ENCODE measurements around the gene TANGO6.
"Not testable (repeated sequence)": the region's sequence is repeated elsewhere in the genome, so short reads cannot be mapped to it uniquely, and the experiment has no call there.

TANGO6 gene

GRCh38 chr16:68969338-68969737 lies 126.0 kb downstream of the TANGO6 start:
- no peak for DNase-seq (ENCODE audit: low read depth in 2 of 2)

DNA sequence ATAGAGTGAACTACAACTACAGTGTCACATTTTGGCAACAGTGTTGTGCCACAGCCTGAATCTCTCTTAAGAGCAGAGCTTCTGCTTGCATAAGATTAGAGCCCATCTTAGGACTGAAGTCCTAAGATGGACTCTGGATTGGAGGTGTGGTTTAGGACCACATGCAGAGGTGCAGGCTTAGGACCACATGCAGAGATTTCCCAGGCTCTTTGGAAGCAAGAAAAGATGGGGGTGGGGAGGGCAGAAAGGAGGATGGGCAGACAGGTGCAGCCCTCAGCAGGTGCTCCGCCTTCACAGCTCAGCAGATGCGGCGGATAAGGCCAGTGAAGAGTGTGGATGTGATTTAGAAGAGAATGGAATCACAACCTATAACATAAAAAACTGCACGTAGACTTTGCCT lies 128.7 kb downstream of the TANGO6 start:
- DNase-seq (ENCODE audit: low read depth in 2 of 2): no peak

- DNase-seq (ENCODE audit: low read depth in 2 of 2): no peak
These were observed 129.4 kb downstream of the TANGO6 start for GRCh38 chr16:68972720-68973119.

DNA sequence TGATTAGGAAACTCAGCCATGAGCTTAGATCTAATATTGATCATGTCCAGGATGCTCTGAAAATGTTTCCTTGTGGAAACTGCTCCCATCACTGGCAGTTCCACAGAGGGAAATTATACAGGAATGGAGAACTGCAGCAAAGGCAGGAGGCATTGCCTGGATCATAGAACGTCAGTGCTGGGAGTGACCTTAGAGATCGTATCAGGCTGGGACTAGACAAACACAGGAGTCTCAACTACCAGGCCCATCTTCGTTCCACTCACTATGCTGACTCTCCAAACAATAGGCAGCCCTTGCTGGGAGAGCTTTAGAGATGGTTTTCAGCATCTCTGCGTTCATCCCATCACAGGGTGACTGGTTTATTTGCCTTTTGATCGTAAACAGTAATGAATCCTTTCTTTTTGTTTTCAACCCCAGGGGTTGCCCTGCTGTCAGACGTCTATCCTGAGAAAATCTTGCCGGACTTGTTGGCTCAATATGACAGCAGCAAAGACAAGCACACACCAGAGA lies 130.3 kb downstream of the TANGO6 start:
- no peak for DNase-seq (ENCODE audit: low read depth in 2 of 2)

- no peak for DNase-seq (ENCODE audit: low read depth in 2 of 2)
These were observed 135.1 kb downstream of the TANGO6 start for GRCh38 chr16:68978303-68978954.

DNA sequence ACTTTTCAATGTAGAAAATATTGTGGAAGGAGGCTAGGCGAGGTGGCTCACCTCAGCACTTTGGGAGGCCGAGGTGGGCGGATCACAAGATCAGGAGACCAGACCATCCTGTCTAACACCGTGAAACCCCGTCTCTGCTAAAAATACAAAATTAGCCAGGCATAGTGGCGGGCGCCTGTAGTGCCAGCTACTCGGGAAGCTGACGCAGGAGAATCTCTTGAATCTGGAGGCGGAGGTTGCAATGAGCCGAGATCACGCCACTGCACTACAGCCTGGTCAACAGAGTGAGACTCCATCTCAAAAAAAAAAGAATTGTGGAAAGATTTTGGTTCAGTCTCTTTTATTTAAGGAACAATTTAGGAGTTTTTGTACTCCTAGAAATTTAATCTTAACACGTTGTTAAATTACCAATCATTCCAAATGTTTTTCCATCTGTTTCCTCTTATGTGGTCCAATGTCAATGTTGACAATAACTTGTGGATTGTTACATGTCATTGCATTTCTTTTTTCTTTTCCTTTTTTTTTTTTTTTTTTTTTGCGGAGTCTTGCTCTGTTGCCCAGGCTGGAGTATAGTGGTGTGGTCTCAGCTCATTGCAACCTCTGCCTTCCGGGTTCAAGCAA lies 137.5 kb downstream of the TANGO6 start:
- DNase-seq (ENCODE audit: low read depth in 2 of 2): no peak

GRCh38 chr16:68981971-68982370 lies 138.6 kb downstream of the TANGO6 start:
- DNase-seq (ENCODE audit: low read depth in 2 of 2): no peak

- no peak for DNase-seq (ENCODE audit: low read depth in 2 of 2)
These were observed 141.1 kb downstream of the TANGO6 start for GRCh38 chr16:68984467-68984866.

DNA sequence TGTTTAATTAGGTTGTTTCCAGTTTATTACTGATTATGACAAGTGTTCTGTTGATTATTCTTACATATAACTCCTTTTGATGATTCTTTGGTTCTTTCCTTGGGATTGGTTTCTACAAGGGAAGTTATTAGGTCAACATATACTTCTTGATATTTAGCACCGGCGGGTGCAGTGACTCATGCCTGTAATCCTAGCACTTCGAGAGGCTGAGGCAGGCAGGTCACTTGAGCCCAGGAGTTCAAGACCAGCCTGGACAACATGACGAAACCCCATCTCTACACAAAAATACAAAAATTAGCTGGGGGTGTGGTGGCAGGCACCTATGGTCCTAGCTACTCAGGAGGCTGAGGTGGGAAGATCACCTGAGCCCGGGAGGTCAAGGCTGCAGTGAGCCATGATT lies 141.9 kb downstream of the TANGO6 start:
- no peak for DNase-seq (ENCODE audit: low read depth in 2 of 2)

- no peak for DNase-seq (ENCODE audit: low read depth in 2 of 2)
These were observed 142.5 kb downstream of the TANGO6 start for GRCh38 chr16:68985855-68986254.

GRCh38 chr16:68987734-68988457 lies 144.6 kb downstream of the TANGO6 start:
- no peak for DNase-seq (ENCODE audit: low read depth in 2 of 2)

- not testable (repeated sequence) for DNase-seq (ENCODE audit: low read depth in 2 of 2)
These were observed 147.0 kb downstream of the TANGO6 start for GRCh38 chr16:68990172-68990845.

- DNase-seq (ENCODE audit: low read depth in 2 of 2): no peak
These were observed 147.7 kb downstream of the TANGO6 start for GRCh38 chr16:68991075-68991474.

DNA sequence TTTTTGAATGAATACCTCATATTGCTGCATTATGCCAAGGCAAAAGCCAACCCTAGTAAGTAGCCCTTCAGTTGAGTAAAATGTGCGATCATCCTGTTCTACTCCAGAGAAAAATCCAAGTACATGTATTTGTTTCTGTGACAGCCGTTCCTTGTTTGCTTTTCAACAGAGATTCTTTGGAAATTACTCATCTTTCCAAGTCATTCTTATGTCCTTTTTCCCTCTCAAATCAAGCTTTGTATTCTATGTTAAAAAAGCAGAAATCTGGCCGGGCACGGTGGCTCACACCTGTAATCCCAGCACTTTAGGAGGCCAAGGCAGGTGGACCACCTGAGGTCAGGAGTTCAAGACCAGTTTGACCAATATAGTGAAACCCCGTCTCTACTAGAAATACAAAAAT lies 149.2 kb downstream of the TANGO6 start:
- DNase-seq (ENCODE audit: low read depth in 2 of 2): no peak

DNA sequence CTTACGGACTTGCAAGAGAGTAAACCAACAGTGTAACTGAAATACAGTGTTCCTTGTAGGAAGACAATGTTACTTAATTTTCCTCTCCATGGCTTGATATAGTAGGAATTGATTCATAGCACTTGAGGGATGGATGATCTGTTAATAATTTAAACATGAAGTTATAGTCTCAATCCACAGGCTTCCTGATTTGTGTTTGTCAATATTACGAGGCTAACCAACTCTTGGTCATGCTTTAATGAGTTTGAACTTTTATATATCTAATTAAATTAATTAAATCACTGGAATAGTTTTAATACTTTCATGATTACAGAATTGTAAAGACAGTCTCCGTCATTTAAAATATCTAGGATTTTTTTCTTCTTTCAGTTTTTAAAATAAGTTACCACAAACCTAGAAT lies 150.1 kb downstream of the TANGO6 start:
- DNase-seq (ENCODE audit: low read depth in 2 of 2): no peak

DNA sequence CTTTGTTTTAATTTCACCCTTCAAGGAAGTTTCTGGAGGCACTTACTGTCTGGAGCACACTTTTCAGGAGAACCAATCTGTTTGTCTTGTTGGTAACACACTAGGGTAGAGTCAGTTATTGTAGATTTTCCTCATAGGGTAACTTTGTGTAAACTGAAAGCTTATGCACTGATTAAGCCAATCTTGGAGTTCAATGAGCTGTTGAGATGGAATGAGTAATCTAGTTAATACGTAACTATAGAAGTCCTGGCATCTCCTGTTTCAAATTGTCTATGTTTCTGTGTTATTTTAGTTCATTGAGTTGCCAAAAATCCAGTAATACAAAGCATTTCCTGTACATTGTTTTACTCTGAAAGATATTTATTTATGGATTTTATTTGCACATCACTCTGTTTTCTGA lies 150.6 kb downstream of the TANGO6 start:
- no peak for DNase-seq (ENCODE audit: low read depth in 2 of 2)

- no peak for DNase-seq (ENCODE audit: low read depth in 2 of 2)
These were observed 151.0 kb downstream of the TANGO6 start for GRCh38 chr16:68994324-68994723.

- DNase-seq (ENCODE audit: low read depth in 2 of 2): no peak
These were observed 151.7 kb downstream of the TANGO6 start for GRCh38 chr16:68995011-68995504.

- no peak for DNase-seq (ENCODE audit: low read depth in 2 of 2)
These were observed 154.2 kb downstream of the TANGO6 start for GRCh38 chr16:68997564-68997963.

- DNase-seq (ENCODE audit: low read depth in 2 of 2): no peak
These were observed 155.8 kb downstream of the TANGO6 start for GRCh38 chr16:68999114-68999513.

DNA sequence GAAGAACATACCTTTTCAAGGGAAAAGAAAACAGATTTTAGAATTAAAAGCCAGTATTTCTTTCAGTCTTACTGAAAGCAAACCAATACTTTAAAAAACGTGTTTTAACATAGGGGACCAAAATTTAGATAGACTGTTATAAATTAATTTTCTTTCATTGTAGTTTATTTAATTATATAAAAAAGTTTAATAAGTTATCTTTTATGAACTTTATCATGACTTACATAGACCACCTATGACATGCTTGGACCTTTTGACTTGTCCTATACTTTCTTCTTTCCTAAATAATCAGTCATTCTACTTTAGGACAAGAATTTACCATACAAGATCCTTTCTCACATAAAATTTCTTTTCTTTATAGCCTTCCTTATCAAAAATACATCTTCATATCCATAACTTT lies 160.2 kb downstream of the TANGO6 start:
- no peak for DNase-seq (ENCODE audit: low read depth in 2 of 2)
